ENCODE results near the gene HDAC4.

GRCh38 chr2:239345251-239345650 lies 55.6 kb downstream of the HDAC4 start:
- TF ChIP-seq ATF3 (IDR thresholded peaks at IDR 0.05) = no peak
- TF ChIP-seq, protein P1, sequence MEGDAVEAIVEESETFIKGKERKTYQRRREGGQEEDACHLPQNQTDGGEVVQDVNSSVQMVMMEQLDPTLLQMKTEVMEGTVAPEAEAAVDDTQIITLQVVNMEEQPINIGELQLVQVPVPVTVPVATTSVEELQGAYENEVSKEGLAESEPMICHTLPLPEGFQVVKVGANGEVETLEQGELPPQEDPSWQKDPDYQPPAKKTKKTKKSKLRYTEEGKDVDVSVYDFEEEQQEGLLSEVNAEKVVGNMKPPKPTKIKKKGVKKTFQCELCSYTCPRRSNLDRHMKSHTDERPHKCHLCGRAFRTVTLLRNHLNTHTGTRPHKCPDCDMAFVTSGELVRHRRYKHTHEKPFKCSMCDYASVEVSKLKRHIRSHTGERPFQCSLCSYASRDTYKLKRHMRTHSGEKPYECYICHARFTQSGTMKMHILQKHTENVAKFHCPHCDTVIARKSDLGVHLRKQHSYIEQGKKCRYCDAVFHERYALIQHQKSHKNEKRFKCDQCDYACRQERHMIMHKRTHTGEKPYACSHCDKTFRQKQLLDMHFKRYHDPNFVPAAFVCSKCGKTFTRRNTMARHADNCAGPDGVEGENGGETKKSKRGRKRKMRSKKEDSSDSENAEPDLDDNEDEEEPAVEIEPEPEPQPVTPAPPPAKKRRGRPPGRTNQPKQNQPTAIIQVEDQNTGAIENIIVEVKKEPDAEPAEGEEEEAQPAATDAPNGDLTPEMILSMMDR (IDR thresholded peaks at IDR 0.05; ENCODE audit: low read depth, low read length, missing input control) = no peak
- no peak for TF ChIP-seq SP1 (IDR thresholded peaks at IDR 0.05)
- TF ChIP-seq, protein P2, sequence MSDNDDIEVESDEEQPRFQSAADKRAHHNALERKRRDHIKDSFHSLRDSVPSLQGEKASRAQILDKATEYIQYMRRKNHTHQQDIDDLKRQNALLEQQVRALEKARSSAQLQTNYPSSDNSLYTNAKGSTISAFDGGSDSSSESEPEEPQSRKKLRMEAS (IDR thresholded peaks at IDR 0.05) = no peak
- TF ChIP-seq, protein P3, sequence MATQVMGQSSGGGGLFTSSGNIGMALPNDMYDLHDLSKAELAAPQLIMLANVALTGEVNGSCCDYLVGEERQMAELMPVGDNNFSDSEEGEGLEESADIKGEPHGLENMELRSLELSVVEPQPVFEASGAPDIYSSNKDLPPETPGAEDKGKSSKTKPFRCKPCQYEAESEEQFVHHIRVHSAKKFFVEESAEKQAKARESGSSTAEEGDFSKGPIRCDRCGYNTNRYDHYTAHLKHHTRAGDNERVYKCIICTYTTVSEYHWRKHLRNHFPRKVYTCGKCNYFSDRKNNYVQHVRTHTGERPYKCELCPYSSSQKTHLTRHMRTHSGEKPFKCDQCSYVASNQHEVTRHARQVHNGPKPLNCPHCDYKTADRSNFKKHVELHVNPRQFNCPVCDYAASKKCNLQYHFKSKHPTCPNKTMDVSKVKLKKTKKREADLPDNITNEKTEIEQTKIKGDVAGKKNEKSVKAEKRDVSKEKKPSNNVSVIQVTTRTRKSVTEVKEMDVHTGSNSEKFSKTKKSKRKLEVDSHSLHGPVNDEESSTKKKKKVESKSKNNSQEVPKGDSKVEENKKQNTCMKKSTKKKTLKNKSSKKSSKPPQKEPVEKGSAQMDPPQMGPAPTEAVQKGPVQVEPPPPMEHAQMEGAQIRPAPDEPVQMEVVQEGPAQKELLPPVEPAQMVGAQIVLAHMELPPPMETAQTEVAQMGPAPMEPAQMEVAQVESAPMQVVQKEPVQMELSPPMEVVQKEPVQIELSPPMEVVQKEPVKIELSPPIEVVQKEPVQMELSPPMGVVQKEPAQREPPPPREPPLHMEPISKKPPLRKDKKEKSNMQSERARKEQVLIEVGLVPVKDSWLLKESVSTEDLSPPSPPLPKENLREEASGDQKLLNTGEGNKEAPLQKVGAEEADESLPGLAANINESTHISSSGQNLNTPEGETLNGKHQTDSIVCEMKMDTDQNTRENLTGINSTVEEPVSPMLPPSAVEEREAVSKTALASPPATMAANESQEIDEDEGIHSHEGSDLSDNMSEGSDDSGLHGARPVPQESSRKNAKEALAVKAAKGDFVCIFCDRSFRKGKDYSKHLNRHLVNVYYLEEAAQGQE (IDR thresholded peaks at IDR 0.05) = no peak
- TF ChIP-seq EGR1 (IDR thresholded peaks at IDR 0.05; ENCODE audit: low read depth in 2 of 2) = no peak
- TF ChIP-seq GABPA (IDR thresholded peaks at IDR 0.05 in 1 of 2, conservative IDR thresholded peaks at IDR 0.05 in 1 of 2) = no peak
- TF ChIP-seq RAD21 (IDR thresholded peaks at IDR 0.05) = no peak
- TF ChIP-seq YY1 (IDR thresholded peaks at IDR 0.05) = no peak
